ENCODE results near the gene KCNK1.
"Not testable (repeated sequence)": the region's sequence is repeated elsewhere in the genome, so short reads cannot be mapped to it uniquely, and the experiment has no call there.

The KCNK1 gene

GRCh38 chr1:233608988-233609387, 4.9 kb upstream of the KCNK1 start:
- DNase-seq, result no peak

GRCh38 chr1:233609926-233610325, 4.0 kb upstream of the KCNK1 start:
- no peak for DNase-seq

- no peak for DNase-seq
Observed at GRCh38 chr1:233610628-233611027, 3.3 kb upstream of the KCNK1 start.

- not testable (repeated sequence) for DNase-seq
Observed at GRCh38 chr1:233611363-233611762, 2.5 kb upstream of the KCNK1 start.

- peak; percentile 57 for DNase-seq
Observed at GRCh38 chr1:233614173-233614742, 352 bp downstream of the KCNK1 start.

- no peak for DNase-seq
Observed at GRCh38 chr1:233614743-233615521, 1.0 kb downstream of the KCNK1 start.

- no peak for DNase-seq
Observed at GRCh38 chr1:233615571-233615970, 1.7 kb downstream of the KCNK1 start.

- no peak for DNase-seq
Observed at GRCh38 chr1:233617025-233617424, 3.1 kb downstream of the KCNK1 start.

GRCh38 chr1:233619414-233619813, 5.5 kb downstream of the KCNK1 start:
- not testable (repeated sequence) for DNase-seq

- DNase-seq, result no peak
Observed at GRCh38 chr1:233620065-233620464, 6.2 kb downstream of the KCNK1 start.

- DNase-seq, result no peak
Observed at GRCh38 chr1:233621923-233622322, 8.0 kb downstream of the KCNK1 start.

- no peak for DNase-seq
Observed at GRCh38 chr1:233624289-233624688, 10.4 kb downstream of the KCNK1 start.

GRCh38 chr1:233625087-233625486, 11.2 kb downstream of the KCNK1 start:
- no peak for DNase-seq

- DNase-seq, result no peak
Observed at GRCh38 chr1:233625510-233625981, 11.6 kb downstream of the KCNK1 start.

- DNase-seq, result peak; percentile 54
Observed at GRCh38 chr1:233627376-233627775, 13.5 kb downstream of the KCNK1 start.

- no peak for DNase-seq
Observed at GRCh38 chr1:233627823-233628222, 13.9 kb downstream of the KCNK1 start.

- no peak for DNase-seq
Observed at GRCh38 chr1:233629305-233629935, 15.5 kb downstream of the KCNK1 start.

- DNase-seq, result no peak
Observed at GRCh38 chr1:233631810-233632405, 18.0 kb downstream of the KCNK1 start.

GRCh38 chr1:233632436-233632835, 18.5 kb downstream of the KCNK1 start:
- DNase-seq, result no peak

- DNase-seq, result no peak
Observed at GRCh38 chr1:233635765-233636502, 22.0 kb downstream of the KCNK1 start.

- DNase-seq, result no peak
Observed at GRCh38 chr1:233636503-233636877, 22.6 kb downstream of the KCNK1 start.

- DNase-seq, result no peak
Observed at GRCh38 chr1:233638513-233638912, 24.6 kb downstream of the KCNK1 start.

- no peak for DNase-seq
Observed at GRCh38 chr1:233639611-233640010, 25.7 kb downstream of the KCNK1 start.
